ENCODE measurements around the gene PAH.

DNA sequence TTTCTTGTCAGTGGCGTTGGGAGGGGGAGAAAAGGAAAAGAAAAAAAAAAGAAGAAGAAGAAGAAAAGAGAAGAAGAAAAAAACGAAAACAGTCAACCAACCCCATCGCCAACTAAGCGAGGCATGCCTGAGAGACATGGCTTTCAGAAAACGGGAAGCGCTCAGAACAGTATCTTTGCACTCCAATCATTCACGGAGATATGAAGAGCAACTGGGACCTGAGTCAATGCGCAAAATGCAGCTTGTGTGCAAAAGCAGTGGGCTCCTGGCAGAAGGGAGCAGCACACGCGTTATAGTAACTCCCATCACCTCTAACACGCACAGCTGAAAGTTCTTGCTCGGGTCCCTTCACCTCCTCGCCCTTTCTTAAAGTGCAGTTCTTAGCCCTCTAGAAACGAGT, 42.3 kb upstream of the PAH start:
- TF ChIP-seq PPARA (CRISPR knock-in tag; IDR thresholded peaks at IDR 0.05; ENCODE audit: borderline replicate concordance) (no peak), TSHZ2 (CRISPR knock-in tag; IDR thresholded peaks at IDR 0.05) (no peak), SNAI2 (CRISPR knock-in tag; IDR thresholded peaks at IDR 0.05) (no peak), ZFP3 (CRISPR knock-in tag; IDR thresholded peaks at IDR 0.05) (no peak), ZNF70 (CRISPR knock-in tag; IDR thresholded peaks at IDR 0.05) (no peak), BACH2 (CRISPR knock-in tag; IDR thresholded peaks at IDR 0.05; ENCODE audit: borderline replicate concordance) (no peak), GLIS3 (CRISPR knock-in tag; IDR thresholded peaks at IDR 0.05) (no peak)
- TF ChIP-seq, protein P1, sequence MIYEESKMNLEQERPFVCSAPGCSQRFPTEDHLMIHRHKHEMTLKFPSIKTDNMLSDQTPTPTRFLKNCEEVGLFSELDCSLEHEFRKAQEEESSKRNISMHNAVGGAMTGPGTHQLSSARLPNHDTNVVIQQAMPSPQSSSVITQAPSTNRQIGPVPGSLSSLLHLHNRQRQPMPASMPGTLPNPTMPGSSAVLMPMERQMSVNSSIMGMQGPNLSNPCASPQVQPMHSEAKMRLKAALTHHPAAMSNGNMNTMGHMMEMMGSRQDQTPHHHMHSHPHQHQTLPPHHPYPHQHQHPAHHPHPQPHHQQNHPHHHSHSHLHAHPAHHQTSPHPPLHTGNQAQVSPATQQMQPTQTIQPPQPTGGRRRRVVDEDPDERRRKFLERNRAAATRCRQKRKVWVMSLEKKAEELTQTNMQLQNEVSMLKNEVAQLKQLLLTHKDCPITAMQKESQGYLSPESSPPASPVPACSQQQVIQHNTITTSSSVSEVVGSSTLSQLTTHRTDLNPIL (CRISPR knock-in tag; IDR thresholded peaks at IDR 0.05; ENCODE audit: low read depth) = no peak
- TF ChIP-seq, protein P2, sequence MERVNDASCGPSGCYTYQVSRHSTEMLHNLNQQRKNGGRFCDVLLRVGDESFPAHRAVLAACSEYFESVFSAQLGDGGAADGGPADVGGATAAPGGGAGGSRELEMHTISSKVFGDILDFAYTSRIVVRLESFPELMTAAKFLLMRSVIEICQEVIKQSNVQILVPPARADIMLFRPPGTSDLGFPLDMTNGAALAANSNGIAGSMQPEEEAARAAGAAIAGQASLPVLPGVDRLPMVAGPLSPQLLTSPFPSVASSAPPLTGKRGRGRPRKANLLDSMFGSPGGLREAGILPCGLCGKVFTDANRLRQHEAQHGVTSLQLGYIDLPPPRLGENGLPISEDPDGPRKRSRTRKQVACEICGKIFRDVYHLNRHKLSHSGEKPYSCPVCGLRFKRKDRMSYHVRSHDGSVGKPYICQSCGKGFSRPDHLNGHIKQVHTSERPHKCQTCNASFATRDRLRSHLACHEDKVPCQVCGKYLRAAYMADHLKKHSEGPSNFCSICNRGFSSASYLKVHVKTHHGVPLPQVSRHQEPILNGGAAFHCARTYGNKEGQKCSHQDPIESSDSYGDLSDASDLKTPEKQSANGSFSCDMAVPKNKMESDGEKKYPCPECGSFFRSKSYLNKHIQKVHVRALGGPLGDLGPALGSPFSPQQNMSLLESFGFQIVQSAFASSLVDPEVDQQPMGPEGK (CRISPR knock-in tag; IDR thresholded peaks at IDR 0.05; ENCODE audit: borderline replicate concordance) = no peak
